Measurements from ENCODE around the gene TMEM63A. TPM values are rescaled to one million over a fixed set of nuclear protein-coding genes. Genes with fewer than 3 reads are reported as not detected.
"Not testable (repeated sequence)": the region's sequence is repeated elsewhere in the genome, so short reads cannot be mapped to it uniquely, and the experiment has no call there.

TMEM63A gene
- total RNA-seq, 1 donor from 2014 or later, result 41.0 TPM

- no peak for DNase-seq (ENCODE audit: low read depth)
Observed at GRCh38 chr1:225908773-225909172, 26.6 kb upstream of the TMEM63A start.

GRCh38 chr1:225908013-225908640, 25.9 kb upstream of the TMEM63A start:
- DNase-seq (ENCODE audit: low read depth), result no peak

- no peak for DNase-seq (ENCODE audit: low read depth)
Observed at GRCh38 chr1:225907341-225907740, 25.2 kb upstream of the TMEM63A start.

GRCh38 chr1:225906467-225906866, 24.3 kb upstream of the TMEM63A start:
- DNase-seq (ENCODE audit: low read depth), result no peak

- no peak for DNase-seq (ENCODE audit: low read depth)
Observed at GRCh38 chr1:225903623-225904022, 21.4 kb upstream of the TMEM63A start.

- no peak for DNase-seq (ENCODE audit: low read depth)
Observed at GRCh38 chr1:225899044-225899925, 17.1 kb upstream of the TMEM63A start.

- DNase-seq (ENCODE audit: low read depth), result no peak
Observed at GRCh38 chr1:225897595-225898514, 15.7 kb upstream of the TMEM63A start.

GRCh38 chr1:225896937-225897549, 14.9 kb upstream of the TMEM63A start:
- peak; percentile 93 for DNase-seq (ENCODE audit: low read depth)

- no peak for DNase-seq (ENCODE audit: low read depth)
Observed at GRCh38 chr1:225896494-225896893, 14.3 kb upstream of the TMEM63A start.

GRCh38 chr1:225892307-225892706, 10.1 kb upstream of the TMEM63A start:
- DNase-seq (ENCODE audit: low read depth), result no peak

GRCh38 chr1:225891229-225891972, 9.2 kb upstream of the TMEM63A start:
- DNase-seq (ENCODE audit: low read depth), result peak; percentile 85

GRCh38 chr1:225890346-225891228, 8.4 kb upstream of the TMEM63A start:
- DNase-seq (ENCODE audit: low read depth), result no peak

- peak; percentile 48 for DNase-seq (ENCODE audit: low read depth)
Observed at GRCh38 chr1:225889743-225890142, 7.6 kb upstream of the TMEM63A start.

GRCh38 chr1:225888898-225889601, 6.9 kb upstream of the TMEM63A start, which contains the start of gene LEFTY1:
TSS of gene LEFTY1 (minus strand) at chr1:225889146. CDS start at chr1:225889066, 80 bp downstream.
- no peak for DNase-seq (ENCODE audit: low read depth)

GRCh38 chr1:225888289-225888897, 6.2 kb upstream of the TMEM63A start:
- no peak for DNase-seq (ENCODE audit: low read depth)

- DNase-seq (ENCODE audit: low read depth), result not testable (repeated sequence)
Observed at GRCh38 chr1:225887554-225888288, 5.5 kb upstream of the TMEM63A start.

- no peak for DNase-seq (ENCODE audit: low read depth)
Observed at GRCh38 chr1:225887030-225887314, 4.8 kb upstream of the TMEM63A start.
